ENCODE results near the gene ST6GALNAC1.

- TF ChIP-seq, protein P1, sequence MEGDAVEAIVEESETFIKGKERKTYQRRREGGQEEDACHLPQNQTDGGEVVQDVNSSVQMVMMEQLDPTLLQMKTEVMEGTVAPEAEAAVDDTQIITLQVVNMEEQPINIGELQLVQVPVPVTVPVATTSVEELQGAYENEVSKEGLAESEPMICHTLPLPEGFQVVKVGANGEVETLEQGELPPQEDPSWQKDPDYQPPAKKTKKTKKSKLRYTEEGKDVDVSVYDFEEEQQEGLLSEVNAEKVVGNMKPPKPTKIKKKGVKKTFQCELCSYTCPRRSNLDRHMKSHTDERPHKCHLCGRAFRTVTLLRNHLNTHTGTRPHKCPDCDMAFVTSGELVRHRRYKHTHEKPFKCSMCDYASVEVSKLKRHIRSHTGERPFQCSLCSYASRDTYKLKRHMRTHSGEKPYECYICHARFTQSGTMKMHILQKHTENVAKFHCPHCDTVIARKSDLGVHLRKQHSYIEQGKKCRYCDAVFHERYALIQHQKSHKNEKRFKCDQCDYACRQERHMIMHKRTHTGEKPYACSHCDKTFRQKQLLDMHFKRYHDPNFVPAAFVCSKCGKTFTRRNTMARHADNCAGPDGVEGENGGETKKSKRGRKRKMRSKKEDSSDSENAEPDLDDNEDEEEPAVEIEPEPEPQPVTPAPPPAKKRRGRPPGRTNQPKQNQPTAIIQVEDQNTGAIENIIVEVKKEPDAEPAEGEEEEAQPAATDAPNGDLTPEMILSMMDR (IDR thresholded peaks at IDR 0.05) = no peak
- TF ChIP-seq POLR2A (IDR thresholded peaks at IDR 0.05) = no peak
These were observed 2.8 kb downstream of the ST6GALNAC1 start for GRCh38 chr17:76640550-76641380.
